Activated CD4-positive, alpha-beta T cell treated with anti-CD3 and anti-CD28 coated beads for 36 hours (primary cell): ENCODE results near the gene NINJ2. TPM values are rescaled to one million over a fixed set of nuclear protein-coding genes. Genes with fewer than 3 reads are reported as not detected.

Source experiments
- ATAC-seq: fragments of 200-7000 bp; cut with Tn5 transposase; one replicate; pipeline ENCODE4 v1.10.0; 2021; ENCODE audit warnings: mild to moderate bottlenecking, moderate library complexity
- CTCF ChIA-PET: fragments of 350-600 bp; sonication (Branson Sonifier 250); formaldehyde crosslinking; loops from one replicate; lab custom pipeline; 2021; ENCODE audit warnings: antibody characterized with exemption; lab: Charles Lee
- POLR2A ChIA-PET: fragments of 350-600 bp; sonication (Branson Sonifier 250); formaldehyde crosslinking; loops from one replicate; lab custom pipeline; 2021; ENCODE audit warnings: antibody characterized with exemption, inconsistent platforms; lab: Charles Lee
- DNase-seq: peaks from one replicate; pipeline ENCODE4 v3.0.0-alpha.2; 2020
- H3K27ac Mint-ChIP-seq: one replicate; pipeline ENCODE4 v1.8.0; 2021; ENCODE audit warnings: mixed read lengths
- H3K27me3 Mint-ChIP-seq: one replicate; pipeline ENCODE4 v1.8.0; 2021; ENCODE audit warnings: mixed read lengths
- H3K36me3 Mint-ChIP-seq: one replicate; pipeline ENCODE4 v1.8.0; 2021; ENCODE audit warnings: low read depth, mixed read lengths
- H3K4me1 Mint-ChIP-seq: one replicate; pipeline ENCODE4 v1.8.0; 2021; ENCODE audit warnings: mixed read lengths
- H3K4me3 Mint-ChIP-seq: one replicate; pipeline ENCODE4 v1.8.0; 2021; ENCODE audit warnings: mild to moderate bottlenecking, moderate library complexity, mixed read lengths
- H3K9me3 Mint-ChIP-seq: one replicate; pipeline ENCODE4 v1.8.0; 2021; ENCODE audit warnings: low read depth, mixed read lengths
- intact Hi-C, 2 experiments: fragments of 100-400 bp; cut with DNase I in 1 of 2; cut with micrococcal nuclease in 1 of 2; formaldehyde crosslinking; loops; one replicate each; pipeline versions ENCODE4 v1.14.2 to v1.15.1; 2022 to 2024; cut with DNase I, micrococcal nuclease
- total RNA-seq, 2 experiments: library from RNA; stranded (reverse); gene quantifications; one replicate each; pipeline ENCODE4 v1.2.3, GENCODE V29; 2021

Gene NINJ2
- total RNA-seq, 2 experiments from 2014 or later = 3.5 to 5.7 TPM

DNA sequence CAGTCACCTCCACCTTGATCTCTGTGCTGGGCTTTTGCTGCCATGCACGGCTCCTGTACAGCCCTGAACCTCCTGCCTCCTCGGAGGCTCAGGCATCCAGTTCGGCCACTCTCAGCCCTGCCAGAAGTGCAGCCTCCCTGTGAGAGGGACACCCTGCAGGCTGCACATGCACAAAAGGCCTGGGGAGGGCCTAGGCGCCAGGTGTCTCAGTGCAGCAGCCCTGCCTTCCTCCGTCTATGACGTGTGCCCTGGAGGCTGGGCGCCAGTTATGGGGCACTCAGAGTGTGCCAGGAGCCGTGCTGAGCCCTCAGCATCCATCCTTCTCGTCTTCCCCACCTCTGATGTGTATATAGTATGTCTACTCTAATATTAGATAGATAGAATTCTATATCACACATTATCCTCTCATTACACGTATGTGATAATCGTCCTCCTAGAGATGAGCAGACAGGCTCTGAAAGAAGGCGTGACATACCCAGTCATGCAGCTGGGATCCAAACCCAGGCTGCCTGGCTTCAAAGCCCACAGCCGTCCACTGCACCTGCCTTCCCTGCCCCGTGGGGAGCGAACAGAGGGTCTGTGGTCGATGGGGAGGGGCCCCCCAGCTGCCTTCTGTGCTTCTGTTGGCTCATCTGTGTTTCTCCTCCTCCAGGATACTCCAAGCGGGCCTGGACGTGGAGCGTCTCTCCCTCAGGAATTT is 102.4 kb downstream of the NINJ2 start:
- POLR2A ChIA-PET = no interaction called here
- H3K27ac Mint-ChIP-seq = no peak overlapping the region
- H3K36me3 Mint-ChIP-seq = no peaks in the 10 kb centered on the region
- DNase-seq = peak; percentile 23
- H3K4me1 Mint-ChIP-seq = peaks cover 50% of the 10 kb centered on the region
- intact Hi-C loops = loop anchor here in 1 of 2 experiments (10.0 kb wide), 2 partner anchors 534 to 1024 kb away; no protein-coding TSS in a partner anchor
- no peaks in the 10 kb centered on the region for H3K27me3 Mint-ChIP-seq
- H3K9me3 Mint-ChIP-seq = no peaks in the 10 kb centered on the region
- CTCF ChIA-PET = interaction anchor here (1.2 kb wide), 1 partner anchor 9 kb away, joined by 5 read pairs; no protein-coding TSS in a partner anchor
- ATAC-seq = peak; percentile 36
- no peak overlapping the region for H3K4me3 Mint-ChIP-seq

DNA sequence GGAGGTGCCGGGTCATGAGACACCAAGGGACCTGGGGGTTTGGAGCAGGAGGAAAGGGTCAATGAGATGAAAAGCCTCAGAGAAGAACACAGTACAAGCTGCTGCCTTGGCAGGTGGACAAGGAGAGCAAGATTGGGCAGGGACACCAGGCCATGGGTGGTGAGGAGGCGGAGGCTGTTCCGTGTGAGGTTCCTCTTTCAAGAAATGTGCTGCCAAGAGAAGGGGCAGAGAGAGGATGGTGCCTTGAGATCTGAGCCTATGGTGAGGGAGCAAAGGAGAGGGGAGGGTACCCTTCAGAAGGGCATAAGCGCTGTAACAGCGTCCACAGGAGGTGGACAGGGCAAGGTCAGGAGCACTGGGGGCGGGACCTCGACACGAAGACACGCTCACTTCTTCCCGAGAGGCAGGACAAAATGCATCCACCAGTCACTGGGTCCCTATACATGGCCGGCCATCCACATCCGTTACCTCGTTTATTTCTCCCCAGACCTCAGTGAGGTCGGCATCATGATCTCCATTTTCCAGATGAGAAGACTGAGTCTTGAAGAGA is 103.3 kb downstream of the NINJ2 start:
- Mint-ChIP-seq H3K36me3 (no peaks in the 10 kb centered on the region), H3K27ac (no peak overlapping the region), H3K27me3 (no peaks in the 10 kb centered on the region), H3K4me3 (no peak overlapping the region), H3K9me3 (no peaks in the 10 kb centered on the region), H3K4me1 (peaks cover 47% of the 10 kb centered on the region)
- ATAC-seq (no peak), DNase-seq (no peak)
- ChIA-PET CTCF (interaction anchor here (1.2 kb wide), 1 partner anchor 9 kb away, joined by 5 read pairs; no protein-coding TSS in a partner anchor), POLR2A (no interaction called here)
- intact Hi-C loops = loop anchor here in 1 of 2 experiments (10.0 kb wide), 2 partner anchors 535 to 1025 kb away; no protein-coding TSS in a partner anchor

DNA sequence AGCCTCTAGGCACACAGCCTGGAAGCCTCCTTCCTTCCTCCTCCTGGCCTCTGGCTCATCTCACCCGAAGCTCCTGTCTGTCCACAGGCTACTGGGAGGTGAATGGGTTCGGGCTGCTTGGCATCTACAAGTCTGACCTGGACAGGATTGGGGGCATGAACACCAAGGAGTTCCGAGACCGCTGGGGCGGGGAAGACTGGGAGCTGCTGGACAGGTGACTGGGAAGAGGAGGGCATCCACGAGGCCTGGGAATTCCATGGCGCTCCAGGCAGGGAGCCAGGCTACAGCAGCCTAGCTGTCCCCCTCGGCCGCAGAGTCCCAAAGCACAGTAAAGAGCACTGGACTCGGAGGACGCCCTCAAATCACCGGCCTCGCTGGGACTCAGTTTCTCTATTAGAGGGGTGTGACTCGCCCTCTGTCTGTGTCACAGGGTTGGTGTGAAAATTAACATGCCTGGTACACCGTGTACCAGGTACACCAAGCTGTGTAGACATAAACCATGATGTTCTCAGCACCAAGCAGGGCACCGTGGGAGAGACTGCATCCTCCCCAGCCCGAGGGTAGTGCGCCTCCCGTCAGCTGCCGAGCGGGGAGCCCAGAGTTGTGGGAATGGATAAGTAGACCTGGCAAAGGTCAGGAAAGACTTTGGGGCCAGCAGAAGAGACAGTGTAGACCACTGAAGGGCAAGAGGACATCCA is 103.9 kb downstream of the NINJ2 start:
- Mint-ChIP-seq H3K36me3 (no peaks in the 10 kb centered on the region), H3K9me3 (no peaks in the 10 kb centered on the region), H3K4me3 (no peak overlapping the region), H3K4me1 (peaks cover 42% of the 10 kb centered on the region), H3K27me3 (no peaks in the 10 kb centered on the region), H3K27ac (no peak overlapping the region)
- CTCF ChIA-PET = interaction anchor here (1.6 kb wide), 1 partner anchor 11 kb away, joined by 6 read pairs; no protein-coding TSS in a partner anchor
- intact Hi-C loops = no loop called here
- POLR2A ChIA-PET = no interaction called here
- DNase-seq (no peak), ATAC-seq (no peak)

DNA sequence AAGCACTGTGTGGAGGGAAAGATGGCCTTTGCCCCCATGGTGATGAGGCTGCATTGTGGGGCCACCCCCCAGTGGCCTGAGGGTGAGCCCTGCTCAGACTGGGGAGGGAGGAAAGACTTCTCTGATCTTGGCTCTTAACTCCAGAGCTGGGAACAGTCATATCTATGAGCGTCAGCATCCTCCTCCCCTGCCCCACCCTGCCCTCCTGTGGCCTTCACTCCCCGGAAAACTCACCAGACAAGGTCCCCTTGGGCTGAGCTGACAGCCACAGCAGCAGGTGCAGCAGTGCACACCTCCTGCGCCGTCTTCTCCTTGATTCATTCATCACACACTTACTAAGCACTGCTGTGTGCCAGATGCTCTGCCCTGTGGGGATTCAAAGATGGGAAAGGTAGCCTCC is 104.7 kb downstream of the NINJ2 start:
- no peak for DNase-seq
- H3K4me1 Mint-ChIP-seq = peaks cover 41% of the 10 kb centered on the region
- no peak for ATAC-seq
- H3K9me3 Mint-ChIP-seq = no peaks in the 10 kb centered on the region
- no peaks in the 10 kb centered on the region for H3K27me3 Mint-ChIP-seq
- no peak overlapping the region for H3K4me3 Mint-ChIP-seq
- intact Hi-C loops = no loop called here
- CTCF ChIA-PET = interaction anchor here (1.1 to 1.6 kb wide), 2 partner anchors 11 to 23 kb away, joined by 3 to 6 read pairs; no protein-coding TSS in a partner anchor
- POLR2A ChIA-PET = no interaction called here
- H3K36me3 Mint-ChIP-seq = peaks cover 4% of the 10 kb centered on the region
- no peak overlapping the region for H3K27ac Mint-ChIP-seq

DNA sequence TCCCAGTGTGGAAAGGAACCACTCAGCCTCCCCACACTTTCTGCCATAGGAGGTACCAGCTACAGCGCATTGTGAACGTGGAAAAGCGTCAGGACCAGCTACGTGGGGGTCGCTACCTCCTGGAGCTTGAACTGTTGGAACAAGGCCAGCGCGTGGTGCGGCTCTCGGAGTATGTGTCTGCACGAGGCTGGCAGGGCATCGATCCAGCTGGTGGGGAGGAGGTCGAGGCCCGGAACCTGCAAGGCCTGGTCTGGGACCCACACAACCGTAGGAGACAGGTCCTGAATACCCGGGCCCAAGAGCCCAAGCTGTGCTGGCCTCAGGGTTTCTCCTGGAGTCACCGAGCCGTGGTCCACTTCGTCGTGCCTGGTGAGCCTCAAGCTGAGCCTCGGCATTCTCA is 106.7 kb downstream of the NINJ2 start:
- intact Hi-C loops = no loop called here
- Mint-ChIP-seq H3K4me1 (peaks cover 39% of the 10 kb centered on the region), H3K9me3 (no peaks in the 10 kb centered on the region), H3K36me3 (peaks cover 6% of the 10 kb centered on the region), H3K27ac (no peak overlapping the region), H3K4me3 (no peak overlapping the region), H3K27me3 (no peaks in the 10 kb centered on the region)
- ChIA-PET CTCF (interaction anchor here (0.6 to 1.9 kb wide), 4 partner anchors 9 to 109 kb away, joined by 3 to 8 read pairs (median 4); no protein-coding TSS in a partner anchor), POLR2A (no interaction called here)
- no peak for DNase-seq
- ATAC-seq = no peak

DNA sequence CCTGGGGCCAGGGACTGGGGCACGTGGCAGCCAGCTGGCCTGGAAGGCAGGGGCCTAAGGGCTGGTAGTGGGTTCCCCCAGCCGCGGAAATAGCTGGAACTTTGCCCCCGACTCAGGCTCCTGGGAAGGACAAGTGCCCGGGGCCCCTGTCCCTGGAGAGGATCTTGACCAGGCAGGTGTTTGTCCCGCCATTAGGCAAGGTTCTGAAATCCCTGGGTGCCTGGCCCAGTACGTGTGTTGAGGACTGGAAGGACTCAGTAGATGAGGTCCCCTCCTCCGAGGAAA is 109.3 kb downstream of the NINJ2 start:
- ChIA-PET CTCF (interaction anchor here (0.6 to 1.4 kb wide), 5 partner anchors 100 to 261 kb away, joined by 3 to 6 read pairs (median 3); no protein-coding TSS in a partner anchor), POLR2A (no interaction called here)
- H3K9me3 Mint-ChIP-seq = no peaks in the 10 kb centered on the region
- intact Hi-C loops = no loop called here
- DNase-seq (no peak), ATAC-seq (no peak)
- H3K4me1 Mint-ChIP-seq = peaks cover 42% of the 10 kb centered on the region
- H3K36me3 Mint-ChIP-seq = peaks cover 6% of the 10 kb centered on the region
- peak overlapping the region; percentile 91 for H3K27ac Mint-ChIP-seq
- H3K4me3 Mint-ChIP-seq = peak overlapping the region; percentile 82
- H3K27me3 Mint-ChIP-seq = no peaks in the 10 kb centered on the region

DNA sequence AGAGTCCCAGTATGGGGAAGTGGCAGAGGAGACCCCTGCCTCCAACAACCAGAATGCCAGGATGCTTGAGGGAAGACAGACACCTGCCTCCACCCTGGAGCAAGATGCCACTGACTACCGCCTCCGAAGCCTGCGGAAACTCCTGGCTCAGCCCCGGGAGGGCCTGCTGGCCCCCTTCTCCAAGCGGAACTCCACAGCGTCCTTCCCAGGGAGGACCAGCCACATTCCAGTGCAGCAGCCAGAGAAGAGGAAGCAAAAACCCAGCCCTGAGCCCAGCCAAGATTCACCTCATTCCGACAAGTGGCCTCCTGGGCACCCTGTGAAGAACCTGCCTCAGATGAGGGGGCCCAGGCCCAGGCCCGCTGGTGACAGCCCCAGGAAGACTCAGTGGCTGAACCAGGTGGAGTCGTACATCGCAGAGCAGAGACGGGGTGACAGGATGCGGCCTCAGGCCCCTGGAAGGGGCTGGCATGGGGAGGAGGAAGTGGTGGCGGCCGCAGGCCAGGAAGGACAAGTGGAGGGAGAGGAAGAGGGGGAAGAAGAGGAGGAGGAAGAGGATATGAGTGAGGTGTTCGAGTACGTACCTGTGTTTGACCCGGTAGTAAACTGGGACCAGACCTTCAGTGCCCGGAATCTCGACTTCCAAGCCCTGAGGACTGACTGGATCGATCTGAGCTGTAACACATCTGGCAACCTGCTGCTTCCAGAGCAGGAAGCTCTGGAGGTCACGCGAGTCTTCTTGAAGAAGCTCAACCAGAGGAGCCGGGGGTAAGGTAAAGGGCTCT is 109.8 kb downstream of the NINJ2 start:
- peak overlapping the region; percentile 82 for H3K4me3 Mint-ChIP-seq
- intact Hi-C loops = no loop called here
- no peaks in the 10 kb centered on the region for H3K27me3 Mint-ChIP-seq
- peaks cover 6% of the 10 kb centered on the region for H3K36me3 Mint-ChIP-seq
- H3K27ac Mint-ChIP-seq = peak overlapping the region; percentile 91
- ChIA-PET CTCF (interaction anchor here (0.6 to 1.4 kb wide), 5 partner anchors 100 to 261 kb away, joined by 3 to 6 read pairs (median 3); no protein-coding TSS in a partner anchor), POLR2A (no interaction called here)
- H3K4me1 Mint-ChIP-seq = peaks cover 45% of the 10 kb centered on the region
- DNase-seq = peak; percentile 68
- no peaks in the 10 kb centered on the region for H3K9me3 Mint-ChIP-seq
- ATAC-seq = peak; percentile 80

DNA sequence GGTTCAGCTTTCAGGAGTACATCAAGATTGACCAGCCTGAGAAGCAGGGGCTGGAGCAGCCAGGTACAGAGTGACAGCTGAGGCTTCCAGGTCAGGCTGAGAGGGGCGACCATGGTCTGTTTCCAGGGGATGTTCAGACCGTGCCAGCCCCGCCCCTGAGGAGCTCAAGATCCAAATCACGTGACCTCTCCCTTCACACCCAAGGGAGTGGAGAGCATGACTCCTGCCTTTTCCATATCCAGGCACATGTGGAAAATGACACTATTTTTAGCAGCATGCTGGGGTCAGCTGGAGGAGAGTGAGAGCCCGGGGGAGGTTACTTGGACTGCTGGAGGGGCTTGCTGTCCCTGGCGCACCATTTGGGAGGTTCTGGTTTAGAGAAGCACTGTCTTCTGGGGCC is 110.8 kb downstream of the NINJ2 start:
- H3K27me3 Mint-ChIP-seq = no peaks in the 10 kb centered on the region
- intact Hi-C loops = no loop called here
- no peak overlapping the region for H3K4me3 Mint-ChIP-seq
- H3K9me3 Mint-ChIP-seq = no peaks in the 10 kb centered on the region
- no peak for ATAC-seq
- POLR2A ChIA-PET = no interaction called here
- DNase-seq = no peak
- peaks cover 6% of the 10 kb centered on the region for H3K36me3 Mint-ChIP-seq
- CTCF ChIA-PET = interaction anchor here (0.8 to 2.8 kb wide), 5 partner anchors 14 to 397 kb away, joined by 3 to 26 read pairs (median 4); partner anchors contain the start of gene RAD52
- H3K27ac Mint-ChIP-seq = peak overlapping the region; percentile 18
- H3K4me1 Mint-ChIP-seq = peaks cover 45% of the 10 kb centered on the region

DNA sequence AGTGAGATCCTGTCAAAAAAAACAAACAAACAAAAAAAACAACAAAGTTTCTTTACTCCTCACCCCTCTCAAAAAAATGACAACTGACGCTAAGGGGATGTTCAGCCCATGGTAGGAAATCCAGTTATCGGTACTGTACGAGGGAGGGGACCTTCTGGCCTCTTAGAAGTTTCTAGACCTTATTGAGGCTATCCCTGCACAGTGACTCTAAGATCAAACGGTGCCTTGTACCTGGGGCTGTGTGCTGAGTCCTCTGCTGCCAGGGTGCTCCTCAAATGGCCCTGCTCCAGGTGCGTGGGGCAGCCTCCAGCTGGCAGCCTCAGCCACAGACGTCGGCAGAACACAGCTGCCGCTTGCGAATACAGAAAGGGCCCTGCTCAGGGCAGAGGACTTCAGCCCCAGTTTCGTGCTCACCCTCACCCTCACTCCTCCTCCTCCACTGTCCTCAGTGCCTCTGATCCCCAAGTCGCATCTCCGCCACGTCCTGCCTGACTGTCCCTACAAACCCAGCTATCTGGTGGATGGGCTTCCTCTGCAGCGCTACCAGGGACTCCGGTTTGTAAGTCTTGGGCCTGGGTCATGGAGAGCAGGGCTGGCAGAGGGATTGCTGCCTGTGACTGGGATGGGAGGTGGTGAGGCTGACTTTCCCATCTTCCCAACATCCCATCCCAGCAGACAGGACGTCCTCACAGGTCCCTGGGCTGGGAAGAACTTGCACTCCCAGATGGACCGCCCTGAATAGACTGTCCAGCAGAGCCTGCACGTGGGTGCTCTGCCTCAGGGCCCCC is 112.6 kb downstream of the NINJ2 start:
- ChIA-PET POLR2A (interaction anchor here (0.5 kb wide), 1 partner anchor 164 kb away, joined by 3 read pairs; no protein-coding TSS in a partner anchor), CTCF (interaction anchor here (0.6 to 2.8 kb wide), 8 partner anchors 9 to 350 kb away, joined by 3 to 26 read pairs (median 4); partner anchors contain the start of gene NINJ2)
- Mint-ChIP-seq H3K27me3 (peaks cover 2% of the 10 kb centered on the region), H3K4me1 (peaks cover 51% of the 10 kb centered on the region), H3K36me3 (peaks cover 6% of the 10 kb centered on the region), H3K27ac (no peak overlapping the region), H3K9me3 (no peaks in the 10 kb centered on the region), H3K4me3 (no peak overlapping the region)
- intact Hi-C loops = no loop called here
- DNase-seq = no peak
- no peak for ATAC-seq

DNA sequence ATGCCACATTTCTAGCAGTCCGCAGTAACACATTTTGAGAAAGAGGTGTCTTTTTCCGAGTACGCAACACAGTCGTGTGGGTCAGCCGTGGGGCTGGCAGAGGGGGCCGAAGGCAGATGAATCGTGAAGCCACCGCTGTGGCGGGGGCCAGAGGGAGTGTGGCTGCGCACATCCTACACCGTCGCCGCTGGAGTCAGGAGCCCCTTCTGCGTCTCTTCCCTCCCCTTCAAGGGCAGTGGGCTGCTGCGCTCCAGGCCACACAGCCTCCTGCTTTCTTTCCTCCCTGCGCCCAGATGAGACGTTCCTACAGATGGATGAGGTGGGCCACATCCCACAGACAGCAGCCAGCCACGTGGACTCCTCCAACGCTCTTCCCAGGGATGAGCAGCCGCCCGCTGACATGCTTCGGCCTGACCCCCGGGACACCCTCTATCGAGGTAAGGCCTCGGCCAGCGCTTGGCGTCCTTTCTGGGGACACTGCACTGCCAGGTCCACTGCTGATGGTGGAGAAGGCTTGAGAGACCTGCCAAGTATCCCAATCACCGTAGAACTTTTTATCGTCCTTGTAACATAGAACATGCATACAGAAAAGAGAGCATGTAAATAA is 113.7 kb downstream of the NINJ2 start:
- intact Hi-C loops = no loop called here
- Mint-ChIP-seq H3K27ac (no peak overlapping the region), H3K27me3 (peaks cover 4% of the 10 kb centered on the region), H3K9me3 (no peaks in the 10 kb centered on the region), H3K36me3 (peaks cover 6% of the 10 kb centered on the region), H3K4me1 (peaks cover 44% of the 10 kb centered on the region), H3K4me3 (no peak overlapping the region)
- DNase-seq (no peak), ATAC-seq (no peak)
- ChIA-PET POLR2A (no interaction called here), CTCF (interaction anchor here (3.5 kb wide), 1 partner anchor 95 kb away, joined by 73 read pairs; no protein-coding TSS in a partner anchor)
